ENCODE data around the gene SRPRB.

SRPRB gene

DNA sequence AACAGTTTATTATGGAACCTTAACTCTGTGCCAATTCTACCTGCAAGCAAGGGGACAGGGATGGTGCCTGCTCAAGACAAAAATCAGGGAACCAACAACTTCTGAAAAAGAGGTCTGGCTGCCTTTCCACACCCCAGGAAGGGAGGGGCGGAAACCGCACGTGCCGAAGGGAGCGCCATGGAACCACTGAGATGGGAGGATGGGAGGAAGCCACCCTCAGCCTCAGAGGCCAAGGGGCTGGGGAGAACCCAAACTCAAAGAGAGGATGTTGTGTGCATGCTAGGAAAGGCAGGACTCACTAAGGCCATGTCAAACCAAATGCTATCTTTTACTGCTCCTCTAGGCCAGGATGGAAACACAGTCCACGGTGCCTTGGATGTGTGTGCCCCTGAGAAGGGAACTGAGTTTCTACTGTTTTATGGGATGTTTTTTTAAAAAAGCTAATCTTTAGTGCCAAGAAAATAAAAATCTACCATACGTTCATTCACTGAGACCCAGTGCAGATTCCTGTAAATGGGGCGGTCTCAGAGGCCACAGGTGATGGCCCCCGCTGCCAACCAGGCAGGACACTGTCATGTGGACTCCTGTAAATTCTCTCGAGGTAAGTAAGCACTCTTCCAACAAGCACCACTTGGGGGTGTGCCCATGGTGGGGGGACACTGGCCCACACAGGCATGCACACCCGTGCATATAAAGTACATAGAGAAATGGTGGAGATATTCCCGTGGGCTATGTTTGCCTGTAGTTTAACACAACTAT is 20.5 kb downstream of the SRPRB start:
- FAIRE-seq (no peak), DNase-seq (ENCODE audit: low spot score) (no peak)

DNA sequence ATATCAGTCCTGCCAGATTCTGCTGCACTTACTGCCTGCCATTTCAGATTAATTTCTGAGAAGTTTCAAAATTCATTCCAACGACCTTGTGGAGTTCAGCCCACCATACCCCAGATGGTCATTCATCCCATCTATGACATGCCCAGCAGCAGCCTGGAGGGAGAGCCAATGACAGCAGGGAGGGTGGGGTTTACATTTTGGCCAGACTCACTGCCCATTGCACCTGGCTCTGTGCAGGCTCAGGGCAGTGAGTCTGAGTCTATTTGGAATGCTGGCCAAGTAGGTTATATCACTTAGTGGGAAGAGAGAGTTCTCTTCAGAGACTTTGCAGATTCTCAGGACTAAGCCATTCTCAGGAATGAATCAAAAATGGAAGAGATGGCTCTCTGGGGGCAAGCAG is 21.5 kb downstream of the SRPRB start:
- DNase-seq (ENCODE audit: low spot score), result no peak
- no peak for FAIRE-seq

DNA sequence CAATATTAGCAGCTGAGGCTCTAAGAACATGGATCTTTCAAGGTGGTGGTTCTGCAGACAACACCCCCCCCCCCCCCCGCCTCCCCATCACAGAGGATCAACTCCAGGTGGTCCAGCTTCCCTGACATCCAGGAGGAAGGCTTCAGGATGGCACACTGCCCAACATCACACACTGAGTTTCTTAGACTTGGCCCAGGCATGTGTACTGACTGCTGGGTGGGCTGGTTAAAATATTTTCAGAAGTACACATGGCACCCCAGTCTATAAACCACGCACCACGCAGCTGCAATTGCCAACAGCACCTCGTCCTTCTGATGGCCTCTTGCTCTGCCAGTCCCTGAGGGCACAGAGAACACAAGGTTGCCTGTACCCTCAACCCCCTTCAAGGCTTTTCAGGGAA is 22.1 kb downstream of the SRPRB start:
- FAIRE-seq (no peak), DNase-seq (ENCODE audit: low spot score) (no peak)

DNA sequence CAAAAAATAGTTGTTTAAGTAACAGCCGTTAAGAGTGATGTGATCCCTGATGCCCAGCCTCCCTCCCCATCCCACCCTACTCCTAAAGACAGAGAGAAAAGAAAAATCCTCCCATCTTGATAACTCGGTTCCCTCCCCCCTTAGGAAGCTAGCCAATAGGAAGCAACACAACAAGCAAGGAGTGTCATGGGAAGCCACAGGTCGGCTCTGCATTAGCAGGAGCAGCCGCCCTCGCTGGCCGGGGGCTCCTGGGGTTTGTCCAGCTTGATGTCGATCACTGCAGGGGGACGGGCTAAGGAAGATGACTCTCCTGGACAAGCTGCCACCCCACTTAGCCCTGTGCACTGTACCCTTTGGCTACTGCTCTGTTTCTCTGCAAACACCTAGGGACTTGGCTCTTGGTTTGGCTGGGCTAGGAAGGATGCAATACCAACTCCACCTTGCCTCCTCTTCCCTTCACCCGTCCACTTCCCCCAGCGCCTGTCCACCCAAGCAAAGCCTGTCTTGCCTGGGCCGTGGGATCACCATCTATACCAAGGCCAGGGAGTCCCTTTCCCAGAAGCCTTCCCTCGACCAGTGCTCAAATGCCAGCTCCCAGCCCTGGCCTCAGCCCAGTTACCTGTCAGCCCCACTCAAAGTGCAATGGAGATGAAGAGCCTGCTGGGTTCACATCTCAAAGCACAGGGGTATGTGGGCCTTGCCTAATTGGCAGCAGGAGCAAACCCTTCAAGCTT is 23.1 kb downstream of the SRPRB start:
- no peak for FAIRE-seq
- DNase-seq (ENCODE audit: low spot score), result no peak

DNA sequence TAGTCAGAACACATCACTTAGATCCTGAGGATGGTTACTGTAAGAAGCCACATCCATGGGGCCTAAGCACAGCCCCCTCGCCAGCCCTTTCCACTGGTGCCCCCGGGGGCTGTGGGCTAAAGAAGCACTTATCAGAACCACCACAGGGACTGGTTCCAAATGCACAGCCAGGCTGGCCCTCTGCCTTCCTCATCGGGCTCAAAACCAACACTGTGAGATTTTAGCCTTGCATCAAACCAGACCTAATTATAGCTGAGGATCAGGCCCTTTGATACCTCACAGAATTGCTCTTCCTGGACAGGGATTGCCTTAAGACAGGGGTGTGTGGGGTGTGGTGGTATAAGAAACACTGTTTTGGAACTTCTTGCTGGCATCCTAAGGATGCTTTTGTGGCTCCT is 23.7 kb downstream of the SRPRB start:
- DNase-seq (ENCODE audit: low spot score), result no peak
- FAIRE-seq, result no peak

DNA sequence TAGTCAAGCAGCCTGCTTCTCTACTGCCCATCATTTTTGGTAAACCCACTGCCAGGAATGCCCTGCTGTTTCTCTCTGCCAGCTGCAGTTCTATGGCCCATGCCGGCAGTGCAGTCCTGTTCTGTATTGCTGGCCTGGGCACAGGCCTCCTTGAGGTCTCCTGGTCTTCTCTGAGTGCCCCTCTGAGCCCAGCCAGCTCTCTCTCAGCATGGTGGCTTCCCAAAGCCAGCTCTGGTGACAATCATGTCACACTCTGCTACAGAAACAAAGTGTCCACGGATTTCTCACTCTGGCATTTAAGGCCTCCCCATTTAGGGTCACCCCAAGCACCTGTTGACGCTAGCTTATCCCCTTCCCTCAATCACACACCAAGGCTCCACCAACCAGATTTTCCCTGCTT is 24.5 kb downstream of the SRPRB start:
- FAIRE-seq (no peak), DNase-seq (ENCODE audit: low spot score) (no peak)

DNA sequence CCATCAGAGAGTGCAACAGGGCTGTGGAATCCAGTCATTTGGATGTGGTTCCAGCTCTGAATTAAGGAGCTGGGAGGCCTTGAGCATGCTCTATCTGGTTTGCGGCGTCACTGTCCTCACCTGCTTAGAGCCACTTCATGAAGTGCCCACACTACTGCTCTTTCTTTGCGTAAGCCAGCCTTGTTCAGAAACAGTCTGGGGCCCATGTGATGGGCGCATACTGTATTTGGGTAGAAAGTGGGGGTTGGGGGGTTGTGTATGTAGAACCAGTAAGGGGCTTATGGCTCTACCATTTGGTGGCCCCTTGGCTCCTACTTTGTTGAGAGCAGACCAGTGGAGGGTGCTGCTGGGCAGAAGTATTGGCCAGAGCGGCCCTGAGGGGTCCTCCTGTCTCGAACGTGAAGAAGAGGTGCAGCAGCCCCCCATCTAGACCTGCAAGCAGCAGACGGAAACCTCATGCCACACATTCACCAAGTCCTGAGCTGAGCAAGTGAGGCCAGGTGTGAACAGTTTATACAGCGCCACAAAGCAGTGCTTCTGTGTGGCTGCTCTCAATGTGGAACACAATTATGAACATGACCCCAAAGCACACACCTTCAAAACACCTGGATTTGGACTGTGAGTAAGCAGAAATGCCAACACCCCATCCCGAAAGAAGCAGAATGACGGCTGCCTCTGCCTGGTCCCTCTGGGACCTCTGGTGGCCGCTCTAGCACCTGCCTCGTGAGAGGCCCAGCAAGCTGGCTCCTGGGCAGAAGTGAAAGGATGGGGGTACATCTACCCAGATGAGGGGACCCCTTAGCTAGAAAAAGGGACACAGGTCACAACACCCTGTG is 26.6 kb downstream of the SRPRB start:
- FAIRE-seq (no peak), DNase-seq (ENCODE audit: low spot score) (no peak)

DNA sequence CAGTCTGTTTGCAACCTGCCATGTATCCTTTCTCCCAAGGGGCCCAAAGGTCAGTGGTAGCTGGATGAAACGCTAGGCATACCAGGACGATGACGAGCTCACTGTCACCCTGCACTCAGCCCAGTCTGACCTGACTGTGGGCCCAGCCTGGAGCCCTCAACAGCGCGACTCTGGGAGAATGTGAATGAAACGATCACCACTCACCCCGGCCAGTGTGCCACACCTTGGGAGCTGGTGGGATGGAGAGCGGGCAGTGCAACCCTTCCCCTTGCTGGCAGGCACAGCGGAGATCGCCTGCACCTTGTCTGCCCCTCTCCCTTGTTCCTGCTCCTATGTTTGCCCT is 27.2 kb downstream of the SRPRB start:
- DNase-seq (ENCODE audit: low spot score) (no peak), FAIRE-seq (no peak)

DNA sequence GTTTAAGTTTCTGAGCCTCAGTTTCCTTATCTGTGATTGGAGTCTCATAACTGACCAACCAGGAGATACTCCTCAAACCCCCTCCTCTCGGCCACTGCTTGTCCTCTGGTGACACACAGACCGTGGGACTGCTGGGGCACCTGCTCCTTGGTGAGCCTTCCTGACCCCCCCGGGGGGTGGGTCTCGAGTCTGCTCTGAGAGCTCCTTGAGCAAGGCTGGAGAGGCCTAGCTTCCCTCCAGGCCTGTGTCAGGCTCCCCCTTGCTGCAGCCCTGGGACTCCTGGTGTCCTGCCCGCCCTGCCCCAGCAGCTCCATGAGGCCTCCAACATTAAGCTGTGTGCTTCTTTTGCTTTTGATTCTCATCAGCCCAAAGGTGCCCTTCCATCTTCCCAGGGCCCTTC is 27.7 kb downstream of the SRPRB start:
- FAIRE-seq, result no peak
- DNase-seq (ENCODE audit: low spot score), result no peak

DNA sequence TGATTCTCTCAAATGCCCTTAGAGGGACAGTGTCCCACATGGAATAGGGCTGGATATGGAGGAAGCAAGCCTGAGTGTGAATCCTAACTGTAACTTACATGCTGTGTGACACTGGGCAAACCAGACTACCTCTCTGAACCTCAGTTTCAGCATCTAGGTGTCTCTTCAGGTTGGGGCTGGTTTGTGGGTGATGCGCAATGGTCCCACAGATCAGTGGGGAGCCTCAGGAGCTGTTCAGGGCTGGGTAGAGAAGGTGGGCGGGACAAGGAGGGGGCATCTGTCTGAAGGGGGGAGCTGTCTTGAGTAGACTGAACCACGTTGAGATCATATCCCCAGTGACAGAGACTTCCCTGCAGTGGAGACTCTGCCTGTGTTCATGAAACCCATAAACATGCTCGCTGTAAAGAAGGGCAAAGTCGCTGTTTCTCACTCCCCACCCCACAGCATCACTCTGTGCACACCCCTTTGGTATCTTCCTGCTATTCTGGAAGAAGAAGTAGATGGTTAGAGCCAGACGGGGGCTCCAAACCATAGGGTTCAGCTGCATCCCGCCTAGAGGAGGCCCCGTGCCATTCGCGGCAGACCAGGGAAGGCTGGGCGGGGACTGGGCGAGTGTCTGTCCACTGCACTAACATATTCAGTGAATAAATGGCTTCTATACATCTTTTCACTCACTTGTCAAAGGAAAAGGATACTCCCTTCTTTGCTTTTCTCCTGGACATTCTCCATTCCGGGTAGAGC is 28.4 kb downstream of the SRPRB start:
- no peak for FAIRE-seq
- DNase-seq (ENCODE audit: low spot score), result no peak

DNA sequence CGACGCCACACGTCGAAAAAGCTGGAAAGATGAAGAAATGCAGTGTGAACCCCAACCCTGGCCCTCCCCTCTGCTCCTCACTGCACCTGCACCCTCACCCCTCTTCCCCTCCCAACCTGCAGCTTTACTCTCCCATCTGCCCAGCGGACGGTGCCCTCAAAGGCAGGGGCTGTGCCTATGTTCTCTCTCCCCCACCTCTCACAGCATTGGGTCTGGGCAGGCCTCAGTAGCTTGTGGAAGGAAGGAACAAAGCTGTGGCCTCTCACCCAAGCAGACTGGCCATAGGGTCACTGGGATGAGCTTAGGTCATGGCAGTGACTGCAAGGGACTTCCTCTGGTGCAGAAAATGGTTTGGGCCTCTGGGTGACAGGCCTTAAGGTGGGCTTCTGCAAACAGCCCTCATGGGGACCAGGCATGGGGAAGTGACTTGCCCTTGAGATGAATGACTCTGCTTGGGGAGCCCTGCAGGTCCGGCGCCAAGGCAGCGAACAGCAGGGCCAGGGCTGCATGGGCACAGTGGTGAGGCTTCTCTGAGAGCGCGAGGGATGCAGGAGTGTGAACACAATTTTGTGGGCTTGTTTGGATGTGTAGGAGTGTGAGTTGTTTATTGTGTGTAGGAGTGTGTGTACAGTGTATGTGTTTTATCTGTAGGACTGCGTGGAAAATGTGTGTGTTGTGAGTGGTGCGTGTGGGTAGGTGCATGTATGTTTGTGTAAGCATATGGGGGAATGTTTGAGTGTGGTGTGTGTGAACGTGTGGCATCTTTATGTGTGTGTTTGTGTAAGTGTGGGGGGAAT is 29.2 kb downstream of the SRPRB start:
- DNase-seq (ENCODE audit: low spot score) (no peak), FAIRE-seq (no peak)

DNA sequence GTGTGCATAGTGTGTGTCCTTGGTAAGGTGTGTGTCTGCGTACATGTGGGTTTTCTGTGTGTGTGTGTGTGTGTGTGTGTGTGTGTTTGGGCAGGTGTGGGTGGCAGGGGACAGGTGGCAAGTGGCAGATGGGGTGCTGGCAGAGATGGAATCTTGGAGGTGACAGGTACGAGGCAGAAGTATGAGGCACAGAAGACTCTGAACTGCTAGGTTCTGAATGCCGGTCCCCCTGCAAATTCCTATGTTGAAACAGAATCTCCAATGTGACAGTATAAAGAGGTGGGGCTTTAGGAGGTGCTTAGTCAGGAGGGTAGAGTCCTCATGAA is 29.8 kb downstream of the SRPRB start:
- DNase-seq (ENCODE audit: low spot score) (no peak), FAIRE-seq (no peak)

DNA sequence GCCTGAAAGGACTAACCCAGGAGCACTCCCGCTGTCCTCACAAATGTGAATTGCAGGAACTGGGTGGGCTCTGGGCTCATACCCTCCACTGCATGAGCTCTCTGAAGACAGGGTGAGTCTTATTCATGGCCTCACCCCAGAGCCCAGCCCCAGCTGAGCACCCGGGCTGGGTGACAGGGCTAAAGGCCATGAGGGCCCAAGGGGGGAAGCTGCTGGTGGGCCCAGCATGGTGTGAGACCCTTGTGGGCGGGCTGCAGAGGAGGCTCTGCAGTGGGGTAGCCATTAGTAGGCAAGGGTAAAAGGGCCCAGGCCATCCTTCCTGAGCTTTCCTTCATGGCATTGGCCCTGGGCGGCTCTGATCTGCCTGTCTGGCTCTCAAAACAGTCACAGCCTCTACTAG is 30.3 kb downstream of the SRPRB start:
- FAIRE-seq (no peak), DNase-seq (ENCODE audit: low spot score) (no peak)

DNA sequence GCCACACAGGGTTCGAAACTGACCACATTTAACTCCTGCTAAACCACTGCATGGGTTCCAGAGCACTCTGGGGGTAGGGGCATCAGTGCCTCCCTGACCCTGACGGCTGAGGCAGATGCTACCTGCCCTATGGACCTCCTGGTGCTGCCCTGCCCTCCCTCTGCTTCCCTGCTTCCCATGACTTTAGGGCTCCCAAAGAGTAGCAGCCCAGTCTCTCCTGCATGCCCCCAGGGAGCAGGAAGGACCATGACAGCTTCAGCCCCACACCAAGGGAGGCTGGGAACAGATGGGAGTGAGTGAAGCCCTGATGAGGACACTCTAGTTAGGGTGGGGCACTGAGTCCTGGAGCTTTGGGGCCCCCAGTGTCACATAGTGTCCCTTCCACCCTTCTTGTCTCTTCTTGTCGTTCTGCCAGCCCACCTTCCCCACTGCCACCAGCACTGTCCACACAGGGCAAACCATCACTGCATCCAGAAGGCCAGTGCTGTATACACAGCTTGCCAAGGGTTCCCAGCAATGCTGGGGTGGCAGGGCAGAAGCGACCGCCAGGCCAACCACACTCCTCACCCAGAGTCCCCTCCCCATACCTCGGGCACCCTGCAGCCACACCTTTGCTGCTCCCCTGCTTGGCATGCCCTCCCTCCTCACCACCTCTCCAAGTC is 31.0 kb downstream of the SRPRB start:
- DNase-seq (ENCODE audit: low spot score) (no peak), FAIRE-seq (no peak)

DNA sequence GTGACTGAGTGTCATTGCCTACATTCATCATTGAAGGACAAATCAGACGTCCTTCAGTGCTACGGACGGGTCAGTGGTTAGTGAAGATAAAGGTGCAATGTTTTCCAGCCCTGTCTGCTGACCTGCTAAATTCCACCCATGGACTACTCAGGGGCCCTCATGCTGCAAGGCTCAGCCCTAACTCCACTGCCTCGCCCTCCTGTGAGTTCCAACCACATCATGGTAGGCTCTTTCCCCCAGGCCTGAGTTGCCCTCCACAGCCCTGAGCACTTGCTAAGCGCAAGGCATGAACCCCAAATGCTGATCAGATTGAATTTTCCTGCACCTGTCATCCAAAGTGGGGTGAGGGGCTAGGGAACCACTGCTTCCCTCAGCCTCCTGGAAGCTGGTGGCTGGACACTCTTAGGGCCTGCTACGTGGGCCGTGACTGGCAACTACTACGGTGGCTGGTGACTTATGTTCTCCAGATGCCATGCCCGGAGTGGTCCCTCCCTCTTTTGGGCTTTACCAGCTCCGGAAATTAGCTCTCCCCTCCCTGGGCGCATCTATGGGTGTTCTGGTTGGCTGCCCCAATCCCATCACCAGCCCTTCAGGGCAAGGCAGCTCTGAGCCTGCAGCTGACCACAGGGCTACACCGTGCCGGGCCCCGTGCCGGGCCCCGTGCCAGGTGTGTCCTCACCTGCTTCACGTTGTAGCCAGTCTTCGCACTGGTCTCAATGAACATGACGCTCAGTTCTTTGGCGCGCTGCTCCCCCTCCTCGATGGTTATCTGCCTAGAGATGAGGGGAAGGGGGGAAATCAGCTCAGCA is 32.1 kb downstream of the SRPRB start:
- FAIRE-seq (no peak), DNase-seq (ENCODE audit: low spot score) (no peak)

DNA sequence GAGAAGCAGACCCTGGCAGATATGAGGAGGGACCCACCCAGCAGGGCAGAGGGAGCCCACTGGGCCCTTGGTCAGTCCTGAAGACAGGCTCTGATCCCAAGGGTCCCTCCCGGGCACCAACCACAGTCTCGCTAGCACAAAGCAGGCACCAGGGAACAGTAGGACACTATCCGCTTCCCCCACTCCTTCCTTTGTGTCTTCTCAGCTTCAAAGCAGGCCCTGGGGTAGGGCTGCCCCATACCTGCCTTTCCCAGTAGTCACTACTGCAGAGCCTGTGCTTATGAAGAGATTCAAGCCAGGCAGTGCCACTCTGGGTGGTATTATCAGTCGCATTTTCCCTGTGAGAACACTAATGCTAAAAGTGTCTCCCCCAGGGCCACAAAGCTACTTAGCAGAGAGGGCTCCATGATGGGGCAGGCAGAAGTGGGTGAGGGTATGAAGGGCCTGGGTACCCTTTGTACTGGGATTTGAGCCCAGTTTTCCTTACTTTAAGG is 32.7 kb downstream of the SRPRB start:
- DNase-seq (ENCODE audit: low spot score) (no peak), FAIRE-seq (no peak)

DNA sequence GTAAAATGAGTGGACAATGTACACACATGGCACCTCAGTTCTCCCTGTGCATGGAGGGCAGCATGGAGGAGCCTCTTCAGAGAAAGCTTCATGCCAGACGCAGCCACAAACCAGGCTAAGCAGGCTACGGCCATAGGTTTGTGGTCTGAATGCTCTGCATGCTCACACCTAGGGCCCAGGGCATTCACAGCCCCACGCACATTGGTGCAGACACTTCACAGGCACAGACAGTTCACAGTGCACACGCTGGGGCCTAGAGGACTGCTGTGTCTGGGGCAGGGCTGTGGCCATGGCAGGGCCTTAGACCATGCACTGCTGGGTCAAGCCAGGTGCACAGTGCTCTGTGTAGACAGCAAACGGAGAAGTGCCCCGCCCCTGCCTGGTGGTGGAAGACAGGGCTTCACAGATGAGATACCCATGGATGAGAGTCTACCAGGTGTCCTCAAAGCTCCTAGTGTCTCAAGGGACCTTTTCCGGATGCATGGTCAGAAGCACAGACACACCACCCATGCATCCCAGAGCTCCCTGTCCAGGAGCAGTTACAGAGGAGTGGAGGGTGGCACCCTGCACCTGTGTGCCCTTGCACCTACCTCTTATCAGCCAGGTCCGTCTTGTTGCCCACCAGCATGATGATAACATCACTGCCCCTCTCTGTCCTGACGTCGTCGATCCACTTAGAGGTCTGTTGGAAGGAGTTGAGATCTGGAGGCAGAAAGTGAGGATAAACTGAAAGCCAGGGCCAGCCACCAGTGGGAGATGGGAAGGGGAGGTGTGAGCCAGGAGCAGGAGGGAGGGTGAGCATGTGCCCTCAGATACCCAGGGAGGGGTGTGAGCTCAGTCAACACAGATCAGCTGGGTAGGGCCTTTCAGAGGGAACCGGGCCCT is 33.5 kb downstream of the SRPRB start:
- DNase-seq (ENCODE audit: low spot score) (no peak), FAIRE-seq (no peak)

DNA sequence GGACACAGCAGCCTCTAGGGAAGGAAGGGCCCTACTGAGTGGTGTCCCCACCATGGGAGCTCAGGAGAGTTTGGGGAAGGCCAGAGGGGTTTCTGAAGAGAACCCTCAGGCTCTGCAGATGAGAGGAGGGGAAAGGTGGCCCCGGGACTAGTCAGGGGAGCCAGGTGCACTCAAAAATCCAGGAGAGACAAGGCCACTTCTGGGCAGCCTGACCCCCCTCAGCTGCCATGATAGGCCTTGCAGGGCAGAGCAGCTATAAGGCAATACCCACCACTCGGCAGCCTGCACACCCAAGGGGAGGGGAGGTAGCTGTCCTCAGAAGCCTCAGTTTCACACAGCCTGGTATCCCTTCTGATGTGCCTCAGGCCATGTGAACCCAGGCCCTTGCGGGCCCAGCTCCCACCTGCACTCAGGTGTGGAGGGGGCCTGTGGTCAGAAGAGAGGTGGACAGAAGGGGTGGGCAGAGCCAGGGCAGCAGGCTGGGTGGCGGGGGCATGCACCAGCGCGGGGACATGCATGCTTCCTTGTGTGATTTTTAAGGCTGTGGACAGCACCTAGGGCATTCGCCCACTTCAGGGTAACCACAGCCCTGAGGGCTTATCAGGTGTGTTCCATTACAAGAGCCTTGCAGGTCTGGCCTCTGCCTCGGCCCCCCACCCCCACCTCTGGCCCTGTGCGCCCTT is 34.6 kb downstream of the SRPRB start:
- FAIRE-seq (no peak), DNase-seq (ENCODE audit: low spot score) (no peak)

All from RCC 7860 (cell line).